Cardiac muscle cell (in vitro differentiated cells and primary cell): ENCODE measurements around the gene CLP1. TPM values are rescaled to one million over a fixed set of nuclear protein-coding genes. Genes with fewer than 3 reads are reported as not detected.
A peak's percentile ranks its signal among the peaks of the same experiment; 100 is the strongest.

Experiments
- DNase-seq, 2 donors: peaks; one replicate each; pipeline versions ENCODE4 v3.0.0 to v3.0.0-alpha.2; 2010 to 2017; ENCODE audit warnings: low read depth in 1 of 2, low spot score in 1 of 2
- H3K27ac ChIP-seq: fragments of 200-600 bp; sonication (generic); 2 replicates; pipeline ENCODE4 v1.5.1; 2016
- H3K27me3 ChIP-seq: fragments of 200-600 bp; sonication (generic); 2 replicates; pipeline ENCODE4 v1.6.0; 2016; ENCODE audit warnings: control low read depth
- H3K36me3 ChIP-seq: fragments of 200-600 bp; sonication (generic); 2 replicates; pipeline ENCODE4 v1.5.1; 2016; ENCODE audit warnings: control low read depth
- H3K4me1 ChIP-seq: fragments of 200-600 bp; sonication (generic); 2 replicates; pipeline ENCODE4 v1.8.1; 2017; ENCODE audit warnings: low read depth, mild to moderate bottlenecking, mixed run types
- H3K4me3 ChIP-seq: fragments of 200-600 bp; sonication (generic); 2 replicates; pipeline ENCODE4 v1.5.1; 2016; ENCODE audit warnings: mild to moderate bottlenecking
- H3K9me3 ChIP-seq: fragments of 200-600 bp; sonication (generic); 2 replicates; pipeline ENCODE4 v1.5.1; 2017; ENCODE audit warnings: low read depth, mild to moderate bottlenecking, control low read depth
- CTCF ChIP-seq: IDR thresholded peaks from 2 replicates; pipeline ENCODE4 v1.5.1; 2012; ENCODE audit warnings: low read depth, mild to moderate bottlenecking, low read length
- polyA plus RNA-seq: library from polyadenylated mRNA; unstranded; fragments of >200 nt; fragmentation: Nextera tagmentation; extraction: Ambion mirVana; gene quantifications from 2 replicates; pipeline ENCODE4 v1.2.1, GENCODE V29; 2016
- total RNA-seq: library from RNA; depleted of rRNA; stranded (reverse); fragments of >200 nt; gene quantifications from 2 replicates; pipeline ENCODE4 v1.2.3, GENCODE V29; 2016

CLP1 gene
- total RNA-seq, result 16.5 and 17.2 TPM in 2 replicates
- polyA plus RNA-seq, result 16.7 and 17.9 TPM in 2 replicates

- H3K4me1 ChIP-seq, result peaks cover 5% of the 10 kb centered on the region
- no peaks in the 10 kb centered on the region for H3K27me3 ChIP-seq
- H3K36me3 ChIP-seq, result peaks cover 23% of the 10 kb centered on the region
- peak within 1 kb of the TSS; percentile 67 for H3K4me3 ChIP-seq
- no peaks in the 10 kb centered on the region for H3K9me3 ChIP-seq
- TF ChIP-seq CTCF, result no peak
- peak; percentile 99 to 100 for DNase-seq
- H3K27ac ChIP-seq, result peak within 1 kb of the TSS; percentile 67
These were observed at the start of gene CLP1 for GRCh38 chr11:57657194-57658022. TSS of gene CLP1 (plus strand) at chr11:57657762. CDS start at chr11:57659477, 1,715 bp downstream.

- no peak for TF ChIP-seq CTCF
- Histone ChIP-seq H3K9me3 (no peaks in the 10 kb centered on the region), H3K27me3 (no peaks in the 10 kb centered on the region), H3K36me3 (peaks cover 2% of the 10 kb centered on the region), H3K4me3 (no peak overlapping the region), H3K4me1 (no peaks in the 10 kb centered on the region), H3K27ac (no peak overlapping the region)
- no peak for DNase-seq
These were observed 47.4 kb upstream of the CLP1 start for GRCh38 chr11:57610170-57610569.

- H3K4me3 ChIP-seq, result no peak overlapping the region
- H3K4me1 ChIP-seq, result no peaks in the 10 kb centered on the region
- H3K27me3 ChIP-seq, result no peaks in the 10 kb centered on the region
- H3K27ac ChIP-seq, result no peak overlapping the region
- no peak for TF ChIP-seq CTCF
- no peaks in the 10 kb centered on the region for H3K9me3 ChIP-seq
- no peak for DNase-seq
- peaks cover 2% of the 10 kb centered on the region for H3K36me3 ChIP-seq
These were observed 43.3 kb upstream of the CLP1 start for GRCh38 chr11:57614234-57614772.

- no peaks in the 10 kb centered on the region for H3K4me1 ChIP-seq
- no peak overlapping the region for H3K4me3 ChIP-seq
- no peak for DNase-seq
- no peaks in the 10 kb centered on the region for H3K27me3 ChIP-seq
- peaks cover 2% of the 10 kb centered on the region for H3K36me3 ChIP-seq
- H3K27ac ChIP-seq, result no peak overlapping the region
- no peak for TF ChIP-seq CTCF
- no peaks in the 10 kb centered on the region for H3K9me3 ChIP-seq
These were observed 42.3 kb upstream of the CLP1 start for GRCh38 chr11:57615308-57615707.

- no peak for DNase-seq
- Histone ChIP-seq H3K4me3 (no peak overlapping the region), H3K27ac (no peak overlapping the region), H3K36me3 (peaks cover 2% of the 10 kb centered on the region), H3K9me3 (no peaks in the 10 kb centered on the region), H3K4me1 (no peaks in the 10 kb centered on the region), H3K27me3 (no peaks in the 10 kb centered on the region)
- no peak for TF ChIP-seq CTCF
These were observed 41.0 kb upstream of the CLP1 start for GRCh38 chr11:57616595-57616994.
